Measurements from ENCODE around the gene NNAT. TPM values are rescaled to one million over a fixed set of nuclear protein-coding genes. Genes with fewer than 3 reads are reported as not detected.

NNAT gene
- polyA plus RNA-seq, 1 donor: 824 TPM

- DNase-seq: no peak
Measured at GRCh38 chr20:37503256-37503927, 17.7 kb upstream of the NNAT start.

GRCh38 chr20:37504404-37505096 lies 16.5 kb upstream of the NNAT start:
- DNase-seq: no peak

- no peak for DNase-seq
Measured at GRCh38 chr20:37505263-37506151, 15.5 kb upstream of the NNAT start.

- no peak for DNase-seq
Measured at GRCh38 chr20:37506152-37506725, 14.8 kb upstream of the NNAT start.

GRCh38 chr20:37510226-37510625 lies 10.8 kb upstream of the NNAT start:
- DNase-seq: no peak

- DNase-seq: no peak
Measured at GRCh38 chr20:37511610-37512275, 9.3 kb upstream of the NNAT start.

GRCh38 chr20:37513779-37514359 lies 7.2 kb upstream of the NNAT start:
- DNase-seq: no peak

- no peak for DNase-seq
Measured at GRCh38 chr20:37515876-37516275, 5.2 kb upstream of the NNAT start.

- no peak for DNase-seq
Measured at GRCh38 chr20:37516811-37517750, 4.0 kb upstream of the NNAT start.

- no peak for DNase-seq
Measured at GRCh38 chr20:37518059-37518458, 3.0 kb upstream of the NNAT start.

- DNase-seq: no peak
Measured at GRCh38 chr20:37518606-37519507, 2.2 kb upstream of the NNAT start.

GRCh38 chr20:37519508-37520418 lies 1.3 kb upstream of the NNAT start:
- no peak for DNase-seq

GRCh38 chr20:37520419-37520955 lies 563 bp upstream of the NNAT start:
- no peak for DNase-seq

GRCh38 chr20:37522260-37523011 lies 1.4 kb downstream of the NNAT start:
- DNase-seq: peak; percentile 45

- DNase-seq: no peak
Measured at GRCh38 chr20:37523012-37523391, 2.0 kb downstream of the NNAT start.

GRCh38 chr20:37523911-37524700 lies 3.1 kb downstream of the NNAT start:
- no peak for DNase-seq

Data from hindlimb muscle (tissue), 1 donor.